Suprapubic skin (tissue), 3 donors: ENCODE results near the gene FPR1.

Source experiments
- CTCF ChIP-seq, 2 donors: fragments of 200-600 bp in 1 of 2; fragments of 450-650 bp in 1 of 2; sonication (generic) in 1 of 2; IDR thresholded peaks; one replicate each; pipeline ENCODE4 v1.5.1; 2016 to 2019; ENCODE audit warnings: antibody characterized with exemption in 2 of 2, mild to moderate bottlenecking in 1 of 2, moderate library complexity in 1 of 2
- POLR2A ChIP-seq, 2 donors: fragments of 450-650 bp; IDR thresholded peaks; one replicate each; pipeline ENCODE4 v1.6.1; 2017; ENCODE audit warnings: antibody characterized with exemption in 2 of 2, mild to moderate bottlenecking in 2 of 2, moderate library complexity in 2 of 2

- TF ChIP-seq CTCF (IDR thresholded peaks at IDR 0.05) (no peak), POLR2A (IDR thresholded peaks at IDR 0.05) (no peak)
These were observed 49.4 kb downstream of the FPR1 start for GRCh38 chr19:51702103-51702824.
